ENCODE data around the gene LAMC2.

Gene LAMC2

DNA sequence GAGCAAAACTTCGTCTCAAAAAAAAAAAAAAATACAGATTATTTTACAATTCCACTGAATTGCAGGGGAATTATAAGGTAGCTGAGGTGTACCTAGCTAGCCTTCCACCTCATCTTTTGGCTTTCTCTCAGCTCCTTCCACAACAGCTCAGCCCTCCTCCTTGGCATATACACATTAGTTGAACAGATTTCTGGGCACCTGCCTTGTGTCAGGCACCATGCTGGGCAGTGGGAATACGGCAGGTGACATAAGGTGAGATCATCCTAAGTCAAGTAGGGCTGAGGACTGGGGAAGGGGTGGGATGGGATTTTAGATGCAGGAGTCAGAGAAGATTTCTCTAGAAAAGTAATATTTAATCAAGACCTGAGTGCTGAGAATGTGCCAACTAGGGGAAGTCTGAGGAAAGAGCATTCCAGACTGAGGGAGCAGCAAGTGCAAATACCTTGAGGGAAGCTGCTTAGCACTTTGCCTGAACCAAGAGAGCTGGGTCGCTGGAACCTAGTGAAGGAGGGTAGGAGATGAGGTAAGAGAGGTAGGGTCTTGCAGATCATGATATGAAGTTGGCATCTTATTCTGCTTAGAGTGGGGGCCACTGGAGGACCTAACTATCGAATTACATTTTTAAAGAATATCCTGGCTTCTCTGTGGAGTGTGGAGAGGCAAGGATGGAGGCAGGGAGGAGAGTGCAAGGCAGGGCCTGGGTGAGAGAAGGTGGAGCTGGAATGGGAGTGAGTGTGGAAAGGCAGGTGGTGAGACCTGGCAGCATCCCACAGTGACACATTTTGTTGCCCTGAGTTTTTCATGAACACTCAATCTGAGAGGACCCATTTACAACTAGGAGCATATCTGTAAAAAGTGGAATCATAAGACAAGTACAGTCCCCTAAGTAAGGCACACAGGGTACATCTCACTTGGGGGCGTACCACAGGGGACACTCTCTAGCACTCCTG lies 28.2 kb downstream of the LAMC2 start:
- no peak for DNase-seq (ENCODE audit: low spot score)

DNA sequence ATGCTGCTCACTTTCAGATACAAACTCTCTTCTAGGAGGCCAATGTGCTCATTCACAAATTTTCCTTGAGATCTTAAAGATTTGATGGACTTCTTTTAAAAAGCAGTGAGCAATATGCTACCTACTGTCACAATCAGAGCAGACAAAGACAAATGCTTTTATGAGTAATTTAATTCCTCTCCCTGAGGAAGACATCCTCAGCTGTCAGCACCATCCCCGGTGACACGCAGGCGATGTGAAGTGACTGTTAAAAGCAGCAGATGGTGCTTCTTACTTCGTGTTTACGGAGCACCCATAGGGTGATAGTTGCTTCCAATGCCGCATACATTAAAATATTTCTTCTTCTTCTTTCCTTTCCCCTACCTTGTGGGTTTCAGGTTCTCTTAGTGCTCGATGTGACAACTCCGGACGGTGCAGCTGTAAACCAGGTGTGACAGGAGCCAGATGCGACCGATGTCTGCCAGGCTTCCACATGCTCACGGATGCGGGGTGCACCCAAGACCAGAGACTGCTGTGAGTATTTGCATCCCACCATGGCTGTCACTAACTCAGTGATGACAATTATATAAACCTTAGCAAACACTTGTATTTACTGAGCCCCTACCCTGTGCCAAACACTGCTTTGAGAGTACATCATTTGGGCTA lies 29.1 kb downstream of the LAMC2 start:
- no peak for DNase-seq (ENCODE audit: low spot score)

- DNase-seq (ENCODE audit: low spot score) = no peak
Observed at GRCh38 chr1:183215936-183216335, 29.9 kb downstream of the LAMC2 start.

GRCh38 chr1:183218027-183218618 lies 32.1 kb downstream of the LAMC2 start:
- no peak for DNase-seq (ENCODE audit: low spot score)

- DNase-seq (ENCODE audit: low spot score) = peak; percentile 18
Observed at GRCh38 chr1:183218971-183219615, 33.0 kb downstream of the LAMC2 start.

DNA sequence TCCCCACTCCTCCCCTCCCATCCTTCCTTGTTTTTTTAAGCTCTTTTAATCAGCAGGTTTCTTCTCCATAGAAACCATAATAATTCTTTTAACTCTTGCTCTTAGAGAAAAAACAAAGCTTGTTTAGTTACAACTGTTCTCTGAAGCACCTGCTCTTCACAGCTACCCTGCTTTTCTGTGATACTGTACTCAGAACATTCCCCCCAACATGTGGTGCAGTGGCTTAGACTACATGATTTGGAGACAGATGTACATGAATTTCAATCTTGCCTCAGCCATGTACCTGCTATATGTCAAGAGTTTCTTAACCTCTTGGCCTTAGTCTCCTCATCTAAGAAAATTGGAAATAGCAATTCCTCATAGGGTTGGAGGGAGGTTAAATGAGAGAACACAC lies 33.5 kb downstream of the LAMC2 start:
- no peak for DNase-seq (ENCODE audit: low spot score)

- no peak for DNase-seq (ENCODE audit: low spot score)
Observed at GRCh38 chr1:183222909-183223308, 36.8 kb downstream of the LAMC2 start.

GRCh38 chr1:183223467-183223866 lies 37.4 kb downstream of the LAMC2 start:
- no peak for DNase-seq (ENCODE audit: low spot score)

- DNase-seq (ENCODE audit: low spot score) = no peak
Observed at GRCh38 chr1:183226361-183226760, 40.3 kb downstream of the LAMC2 start.

GRCh38 chr1:183226963-183227362 lies 40.9 kb downstream of the LAMC2 start:
- DNase-seq (ENCODE audit: low spot score) = no peak

- DNase-seq (ENCODE audit: low spot score) = no peak
Observed at GRCh38 chr1:183227422-183228346, 41.6 kb downstream of the LAMC2 start.

GRCh38 chr1:183228347-183229220 lies 42.5 kb downstream of the LAMC2 start:
- no peak for DNase-seq (ENCODE audit: low spot score)

GRCh38 chr1:183230413-183230812 lies 44.3 kb downstream of the LAMC2 start:
- no peak for DNase-seq (ENCODE audit: low spot score)

GRCh38 chr1:183231545-183231944 lies 45.5 kb downstream of the LAMC2 start:
- DNase-seq (ENCODE audit: low spot score) = no peak

DNA sequence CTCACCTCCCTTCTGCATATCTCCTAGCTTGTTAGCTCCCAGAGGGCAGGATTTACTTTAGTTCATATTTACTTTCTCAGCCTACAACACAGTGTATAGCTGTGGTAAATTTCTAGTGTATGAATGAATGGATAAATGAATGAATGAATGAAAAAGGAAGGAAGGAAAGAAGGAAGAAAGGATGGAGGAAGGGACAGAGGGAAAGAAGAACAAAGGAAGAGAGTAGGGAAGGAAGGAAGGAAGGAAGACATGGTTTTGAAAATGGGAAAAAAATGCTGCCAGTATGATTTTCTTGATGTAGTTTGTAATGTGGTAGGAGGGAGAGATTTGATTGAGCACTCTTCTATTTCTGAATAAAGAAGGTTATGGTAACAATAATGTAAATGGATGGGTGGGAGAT lies 47.0 kb downstream of the LAMC2 start:
- no peak for DNase-seq (ENCODE audit: low spot score)

GRCh38 chr1:183234660-183235476 lies 48.8 kb downstream of the LAMC2 start:
- no peak for DNase-seq (ENCODE audit: low spot score)

DNA sequence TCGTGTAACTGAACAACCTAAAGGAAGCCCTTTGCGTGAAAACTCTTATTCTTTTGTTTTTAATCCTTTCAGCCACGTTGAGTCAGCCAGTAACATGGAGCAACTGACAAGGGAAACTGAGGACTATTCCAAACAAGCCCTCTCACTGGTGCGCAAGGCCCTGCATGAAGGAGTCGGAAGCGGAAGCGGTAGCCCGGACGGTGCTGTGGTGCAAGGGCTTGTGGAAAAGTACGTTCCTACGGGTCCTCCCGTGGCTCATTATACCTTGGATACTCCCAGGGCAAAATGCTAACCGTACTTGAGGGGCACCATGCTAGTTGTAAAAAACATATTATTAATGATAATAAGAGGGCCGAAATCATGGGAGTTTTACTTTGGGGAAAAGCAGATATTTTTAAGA lies 49.4 kb downstream of the LAMC2 start:
- DNase-seq (ENCODE audit: low spot score) = no peak

- DNase-seq (ENCODE audit: low spot score) = no peak
Observed at GRCh38 chr1:183236158-183236725, 50.2 kb downstream of the LAMC2 start.

GRCh38 chr1:183237046-183237445 lies 51.0 kb downstream of the LAMC2 start:
- DNase-seq (ENCODE audit: low spot score) = no peak

Data from CD4-positive, alpha-beta T cell treated with Interleukin-2 at 100 ng/mL for 4 hours (primary cell).